Neural progenitor cell (in vitro differentiated cells): ENCODE results near the gene STX8. TPM values are rescaled to one million over a fixed set of nuclear protein-coding genes. Genes with fewer than 3 reads are reported as not detected.

ENCODE experiments used
- DNase-seq: peaks from one replicate; pipeline ENCODE4 v3.0.0-alpha.2; 2016; ENCODE audit warnings: low spot score
- H2AFZ ChIP-seq: fragments of 200-600 bp; sonication (generic); replicated peaks from 2 replicates; pipeline ENCODE4 v1.6.1; 2016; ENCODE audit warnings: antibody characterized with exemption
- H3F3A ChIP-seq: fragments of 200-600 bp; sonication (generic); 2 replicates; pipeline ENCODE4 v1.6.1; 2016; ENCODE audit warnings: antibody characterized with exemption, low read depth
- H3K27ac ChIP-seq: fragments of 200-600 bp; sonication (generic); 2 replicates; pipeline ENCODE4 v1.5.1; 2016; ENCODE audit warnings: mild to moderate bottlenecking
- H3K27me3 ChIP-seq: fragments of 200-600 bp; sonication (generic); 2 replicates; pipeline ENCODE4 v1.6.1; 2016; ENCODE audit warnings: mild to moderate bottlenecking, moderate library complexity
- H3K36me3 ChIP-seq: fragments of 200-600 bp; sonication (generic); 2 replicates; pipeline ENCODE4 v1.5.1; 2016
- H3K4me1 ChIP-seq: fragments of 200-600 bp; sonication (generic); 2 replicates; pipeline ENCODE4 v1.6.1; 2016; ENCODE audit warnings: mixed run types
- H3K4me2 ChIP-seq: fragments of 200-600 bp; sonication (generic); 2 replicates; pipeline ENCODE4 v1.6.1; 2016
- H3K4me3 ChIP-seq: fragments of 200-600 bp; sonication (generic); 2 replicates; pipeline ENCODE4 v1.5.1; 2016
- H3K79me2 ChIP-seq: fragments of 200-600 bp; sonication (generic); 2 replicates; pipeline ENCODE4 v1.6.1; 2016; ENCODE audit warnings: low read depth
- H3K9ac ChIP-seq: fragments of 200-600 bp; sonication (generic); 2 replicates; pipeline ENCODE4 v1.6.1; 2016
- H3K9me3 ChIP-seq: fragments of 200-600 bp; sonication (generic); 2 replicates; pipeline ENCODE4 v1.5.1; 2016; ENCODE audit warnings: low read depth
- H4K20me1 ChIP-seq: fragments of 200-600 bp; sonication (generic); 2 replicates; pipeline ENCODE4 v1.6.1; 2016; ENCODE audit warnings: low read depth
- H3K27ac Mint-ChIP-seq: 3 replicates; pipeline ENCODE4 v1.8.0; 2021; ENCODE audit warnings: mixed read lengths
- H3K27me3 Mint-ChIP-seq: 2 replicates; pipeline ENCODE4 v1.8.0; 2022; ENCODE audit warnings: low read depth, mild to moderate bottlenecking, inconsistent platforms, moderate library complexity, mixed read lengths; ENCODE audit not compliant: insufficient read depth
- H3K36me3 Mint-ChIP-seq: 3 replicates; pipeline ENCODE4 v1.8.0; 2021; ENCODE audit warnings: mixed read lengths
- H3K4me1 Mint-ChIP-seq: 3 replicates; pipeline ENCODE4 v1.8.0; 2021; ENCODE audit warnings: mixed read lengths
- H3K4me3 Mint-ChIP-seq: 3 replicates; pipeline ENCODE4 v1.8.0; 2021; ENCODE audit warnings: mild to moderate bottlenecking, moderate library complexity, mixed read lengths
- H3K9me3 Mint-ChIP-seq: 3 replicates; pipeline ENCODE4 v1.8.0; 2020; ENCODE audit warnings: mixed read lengths
- CTCF ChIP-seq: fragments of 200-600 bp; sonication (generic); IDR thresholded peaks from 2 replicates; pipeline ENCODE4 v1.5.1; 2017; ENCODE audit warnings: antibody characterized with exemption, mild to moderate bottlenecking
- EZH2 ChIP-seq: fragments of 200-600 bp; sonication (generic); IDR thresholded peaks from 2 replicates; pipeline ENCODE4 v1.6.1; 2017; ENCODE audit warnings: antibody characterized with exemption, mild to moderate bottlenecking, moderate library complexity
- EZH2phosphoT487 ChIP-seq: fragments of 200-600 bp; sonication (generic); IDR thresholded peaks from 2 replicates; pipeline ENCODE4 v1.6.1; 2017; ENCODE audit warnings: antibody characterized with exemption
- total RNA-seq: library from RNA; depleted of rRNA; stranded (reverse); fragments of >200 nt; gene quantifications from 2 replicates; pipeline ENCODE4 v1.2.3, GENCODE V29; 2015; ENCODE audit warnings: low replicate concordance

Gene STX8
- total RNA-seq, 1 donor from 2014 or later, result 79.7 TPM

GRCh38 chr17:9363440-9364350, 211.9 kb downstream of the STX8 start:
- Mint-ChIP-seq H3K9me3 (no peaks in the 10 kb centered on the region), H3K27ac (no peak overlapping the region), H3K4me1 (peaks cover 31% of the 10 kb centered on the region), H3K36me3 (no peaks in the 10 kb centered on the region), H3K4me3 (no peak overlapping the region), H3K27me3 (peaks cover 2% of the 10 kb centered on the region)
- no peaks in the 10 kb centered on the region for H3K27me3 ChIP-seq
- no peak overlapping the region for H2AFZ ChIP-seq
- H3K9ac ChIP-seq, result no peak overlapping the region
- no peak for TF ChIP-seq EZH2phosphoT487
- peaks cover 8% of the 10 kb centered on the region for H3K4me1 ChIP-seq
- H3K4me2 ChIP-seq, result no peak overlapping the region
- no peak for DNase-seq
- H3K4me3 ChIP-seq, result no peak overlapping the region
- H3K9me3 ChIP-seq, result no peaks in the 10 kb centered on the region
- H3K36me3 ChIP-seq, result no peaks in the 10 kb centered on the region
- no peak overlapping the region for H3K27ac ChIP-seq
- no peaks in the 10 kb centered on the region for H3F3A ChIP-seq
- no peaks in the 10 kb centered on the region for H4K20me1 ChIP-seq
- no peaks in the 10 kb centered on the region for H3K79me2 ChIP-seq

GRCh38 chr17:9361188-9361955, 214.2 kb downstream of the STX8 start:
- H3K27ac Mint-ChIP-seq, result no peak overlapping the region
- DNase-seq, result no peak
- Histone ChIP-seq H3K9ac (no peak overlapping the region), H3F3A (no peaks in the 10 kb centered on the region), H3K4me2 (no peak overlapping the region), H3K36me3 (no peaks in the 10 kb centered on the region), H3K79me2 (no peaks in the 10 kb centered on the region), H3K9me3 (no peaks in the 10 kb centered on the region), H4K20me1 (no peaks in the 10 kb centered on the region), H3K27me3 (no peaks in the 10 kb centered on the region), H3K4me3 (no peak overlapping the region), H3K27ac (no peak overlapping the region), H3K4me1 (peaks cover 8% of the 10 kb centered on the region), H2AFZ (no peak overlapping the region)
- peaks cover 25% of the 10 kb centered on the region for H3K4me1 Mint-ChIP-seq
- no peaks in the 10 kb centered on the region for H3K9me3 Mint-ChIP-seq
- TF ChIP-seq EZH2, result no peak
- no peak for TF ChIP-seq EZH2phosphoT487
- no peak for TF ChIP-seq CTCF
- H3K27me3 Mint-ChIP-seq, result peaks cover 2% of the 10 kb centered on the region
- no peak overlapping the region for H3K4me3 Mint-ChIP-seq
- H3K36me3 Mint-ChIP-seq, result no peaks in the 10 kb centered on the region

- Histone ChIP-seq H3K36me3 (no peaks in the 10 kb centered on the region), H3F3A (no peaks in the 10 kb centered on the region), H2AFZ (no peak overlapping the region), H3K4me1 (peaks cover 8% of the 10 kb centered on the region), H4K20me1 (no peaks in the 10 kb centered on the region), H3K4me2 (no peak overlapping the region), H3K9me3 (no peaks in the 10 kb centered on the region), H3K27ac (no peak overlapping the region), H3K27me3 (no peaks in the 10 kb centered on the region), H3K9ac (no peak overlapping the region), H3K79me2 (no peaks in the 10 kb centered on the region), H3K4me3 (no peak overlapping the region)
- H3K27me3 Mint-ChIP-seq, result no peaks in the 10 kb centered on the region
- H3K9me3 Mint-ChIP-seq, result no peaks in the 10 kb centered on the region
- DNase-seq, result no peak
- H3K36me3 Mint-ChIP-seq, result no peaks in the 10 kb centered on the region
- peaks cover 24% of the 10 kb centered on the region for H3K4me1 Mint-ChIP-seq
- no peak overlapping the region for H3K27ac Mint-ChIP-seq
- no peak overlapping the region for H3K4me3 Mint-ChIP-seq
- TF ChIP-seq CTCF (no peak), EZH2 (no peak), EZH2phosphoT487 (no peak)
Observed at GRCh38 chr17:9360677-9361081, 214.9 kb downstream of the STX8 start.
